Smooth muscle cell (in vitro differentiated cells): ENCODE data around the gene APLN. TPM values are rescaled to one million over a fixed set of nuclear protein-coding genes. Genes with fewer than 3 reads are reported as not detected.
A peak's percentile ranks its signal among the peaks of the same experiment; 100 is the strongest.

Source experiments
- DNase-seq: peaks from one replicate; lab custom pipeline; 2025; ENCODE audit not compliant: unreplicated experiment; lab: John Stamatoyannopoulos, UW
- H2AFZ ChIP-seq: fragments of 200-600 bp; sonication (generic); 2 replicates; pipeline ENCODE4 v1.6.0; 2016; ENCODE audit warnings: antibody characterized with exemption, low read depth, mild to moderate bottlenecking
- H3F3A ChIP-seq: fragments of 200-600 bp; sonication (generic); 2 replicates; pipeline ENCODE4 v1.6.0; 2017; ENCODE audit warnings: antibody characterized with exemption, low read depth
- H3K27ac ChIP-seq: fragments of 200-600 bp; sonication (generic); 2 replicates; pipeline ENCODE4 v1.5.1; 2016; ENCODE audit warnings: low read depth, mild to moderate bottlenecking
- H3K27me3 ChIP-seq: fragments of 200-600 bp; sonication (generic); 2 replicates; pipeline ENCODE4 v1.6.1; 2016; ENCODE audit warnings: low read depth, mild to moderate bottlenecking
- H3K36me3 ChIP-seq: fragments of 200-600 bp; sonication (generic); 2 replicates; pipeline ENCODE4 v1.5.1; 2016; ENCODE audit warnings: low read depth
- H3K4me1 ChIP-seq: fragments of 200-600 bp; sonication (generic); 2 replicates; pipeline ENCODE4 v1.5.1; 2016; ENCODE audit warnings: low read depth
- H3K4me2 ChIP-seq: fragments of 200-600 bp; sonication (generic); 2 replicates; pipeline ENCODE4 v1.6.0; 2016; ENCODE audit warnings: mild to moderate bottlenecking
- H3K4me3 ChIP-seq: fragments of 200-600 bp; sonication (generic); 2 replicates; pipeline ENCODE4 v1.5.1; 2016; ENCODE audit warnings: mild to moderate bottlenecking
- H3K79me2 ChIP-seq: fragments of 200-600 bp; sonication (generic); 2 replicates; pipeline ENCODE4 v1.6.0; 2016; ENCODE audit warnings: low read depth, mild to moderate bottlenecking
- H3K9ac ChIP-seq: fragments of 200-600 bp; sonication (generic); 2 replicates; pipeline ENCODE4 v1.6.0; 2016; ENCODE audit warnings: low read depth
- H3K9me3 ChIP-seq: fragments of 200-600 bp; sonication (generic); replicated peaks from 2 replicates; pipeline ENCODE4 v1.5.1; 2016; ENCODE audit warnings: low read depth
- H4K20me1 ChIP-seq: fragments of 200-600 bp; sonication (generic); 2 replicates; pipeline ENCODE4 v1.6.0; 2016; ENCODE audit warnings: low read depth
- CTCF ChIP-seq: fragments of 200-600 bp; sonication (generic); IDR thresholded peaks from 2 replicates; pipeline ENCODE4 v1.5.1; 2017; ENCODE audit warnings: borderline replicate concordance, mild to moderate bottlenecking, antibody characterized with exemption; ENCODE audit not compliant: insufficient read depth, poor library complexity, severe bottlenecking
- WGBS: methylation state at CpG from one replicate; pipeline ENCODE4 v1.1.7; 2016; ENCODE audit warnings: low lambda C conversion rate; 5-methylcytosine and 5-hydroxymethylcytosine counted together
- polyA plus RNA-seq: library from polyadenylated mRNA; unstranded; fragments of >200 nt; fragmentation: Nextera tagmentation; extraction: Ambion mirVana; gene quantifications from 2 replicates; pipeline ENCODE4 v1.2.1, GENCODE V29; 2016
- total RNA-seq: library from RNA; depleted of rRNA; stranded (reverse); fragments of >200 nt; gene quantifications from 2 replicates; pipeline ENCODE4 v1.2.3, GENCODE V29; 2014

The APLN gene
- 0.04 and 0.27 TPM in 2 replicates for total RNA-seq
- polyA plus RNA-seq = 0.19 and 0.78 TPM in 2 replicates

GRCh38 chrX:129654652-129655546 is at the start of gene APLN:
Gene APLN, minus strand, starts transcription at chrX:129654956. Its CDS starts 326 bp downstream, at chrX:129654630.
- no peak for DNase-seq
- H3K4me3 ChIP-seq = peak within 1 kb of the TSS; percentile 46

GRCh38 chrX:129704491-129704890 is 49.7 kb upstream of the APLN start:
- H3K36me3 ChIP-seq = no peaks in the 10 kb centered on the region
- DNase-seq = no peak
- H3K4me3 ChIP-seq = no peak overlapping the region
- H3K79me2 ChIP-seq = no peaks in the 10 kb centered on the region
- WGBS = 51% methylated on average over 2 of the region's 2 CpGs
- H3K9ac ChIP-seq = no peak overlapping the region
- no peaks in the 10 kb centered on the region for H3F3A ChIP-seq
- no peaks in the 10 kb centered on the region for H3K9me3 ChIP-seq
- H4K20me1 ChIP-seq = no peaks in the 10 kb centered on the region
- TF ChIP-seq CTCF = no peak
- no peak overlapping the region for H3K4me2 ChIP-seq
- H3K4me1 ChIP-seq = no peaks in the 10 kb centered on the region
- no peak overlapping the region for H2AFZ ChIP-seq
- no peaks in the 10 kb centered on the region for H3K27me3 ChIP-seq
- H3K27ac ChIP-seq = no peak overlapping the region

More at GRCh38 chrX:129654652-129655546, at the start of gene APLN:
- H3K9ac ChIP-seq = no peak within 1 kb of the TSS
- no peaks in the 10 kb centered on the region for H4K20me1 ChIP-seq
- peaks cover 16% of the 10 kb centered on the region for H3K27me3 ChIP-seq
- no peaks in the 10 kb centered on the region for H3K4me1 ChIP-seq
- 47% methylated on average over 67 of the region's 67 CpGs for WGBS
- no peak within 1 kb of the TSS for H3K27ac ChIP-seq
- no peak for TF ChIP-seq CTCF
- H3F3A ChIP-seq = no peaks in the 10 kb centered on the region
- H3K36me3 ChIP-seq = no peaks in the 10 kb centered on the region
- no peaks in the 10 kb centered on the region for H3K79me2 ChIP-seq
- H3K4me2 ChIP-seq = peak within 1 kb of the TSS; percentile 90
- H2AFZ ChIP-seq = no peak within 1 kb of the TSS
- H3K9me3 ChIP-seq = no peaks in the 10 kb centered on the region

- no peak overlapping the region for H3K4me3 ChIP-seq
- H3K27ac ChIP-seq = no peak overlapping the region
- no peaks in the 10 kb centered on the region for H3F3A ChIP-seq
- no peaks in the 10 kb centered on the region for H3K9me3 ChIP-seq
- H3K9ac ChIP-seq = no peak overlapping the region
- H2AFZ ChIP-seq = no peak overlapping the region
- 83% methylated on average over 8 of the region's 8 CpGs for WGBS
- H3K27me3 ChIP-seq = no peaks in the 10 kb centered on the region
- H3K36me3 ChIP-seq = no peaks in the 10 kb centered on the region
- H3K79me2 ChIP-seq = no peaks in the 10 kb centered on the region
- no peaks in the 10 kb centered on the region for H3K4me1 ChIP-seq
- DNase-seq = no peak
- no peak for TF ChIP-seq CTCF
- no peak overlapping the region for H3K4me2 ChIP-seq
- no peaks in the 10 kb centered on the region for H4K20me1 ChIP-seq
Measured at GRCh38 chrX:129701624-129702069, 46.9 kb upstream of the APLN start.
